ENCODE results near the gene TSNAXIP1.

GRCh38 chr16:67825906-67826305 lies 19.2 kb downstream of the TSNAXIP1 start:
- no peak for TF ChIP-seq CTCF (IDR thresholded peaks at IDR 0.05)
- no peak for TF ChIP-seq POLR2A (IDR thresholded peaks at IDR 0.05)

Data from Peyer's patch (tissue), 4 donors.